Panc1 (cell line): Measurements from ENCODE around the gene HK1.
"Not testable (repeated sequence)": the region's sequence is repeated elsewhere in the genome, so short reads cannot be mapped to it uniquely, and the experiment has no call there.

Experiments used
- CTCF ChIP-seq: fragments of 450-650 bp; IDR thresholded peaks from 2 replicates; pipeline ENCODE4 v1.5.1; 2017; ENCODE audit warnings: mild to moderate bottlenecking
- POLR2AphosphoS5 ChIP-seq: IDR thresholded peaks from 2 replicates; pipeline ENCODE4 v1.6.1; 2012; ENCODE audit warnings: mild to moderate bottlenecking, low read depth, low read length, moderate library complexity

DNA sequence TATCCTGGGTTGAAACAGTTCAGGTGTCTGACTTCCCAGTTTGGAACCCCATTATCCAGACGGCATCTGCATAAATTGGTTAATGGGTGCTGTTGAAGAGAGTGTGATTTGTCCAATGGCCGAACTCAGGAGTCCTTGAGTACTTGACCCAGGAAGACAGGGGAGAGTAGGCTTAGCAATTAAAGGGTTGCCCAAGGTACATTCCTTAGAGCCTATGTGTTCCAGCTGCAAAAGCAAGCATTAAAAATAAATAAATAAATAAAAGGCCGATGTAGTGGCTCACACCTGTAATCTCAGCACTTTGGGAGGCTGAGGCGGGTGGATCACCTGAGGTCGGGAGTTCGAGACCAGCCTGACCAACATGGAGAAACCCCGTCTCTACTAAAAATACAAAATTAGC lies 44.0 kb downstream of the HK1 start:
- TF ChIP-seq CTCF, POLR2AphosphoS5: not testable (repeated sequence)
